Neural cell (in vitro differentiated cells): Measurements from ENCODE around the gene NDUFAF4. TPM values are rescaled to one million over a fixed set of nuclear protein-coding genes. Genes with fewer than 3 reads are reported as not detected.

Experiments used
- H2AFZ ChIP-seq: fragments of 200-600, 300-800 bp; sonication (generic), shearing (Covaris generic); 2 replicates; pipeline ENCODE4 v1.6.0; 2014; ENCODE audit warnings: low read depth, mild to moderate bottlenecking, antibody characterized with exemption, low read length, moderate library complexity
- H3F3A ChIP-seq: fragments of 200-600 bp; shearing (Covaris generic); 2 replicates; pipeline ENCODE4 v1.6.1; 2016; ENCODE audit warnings: mild to moderate bottlenecking, moderate library complexity, mixed read lengths, antibody characterized with exemption, low read length; ENCODE audit not compliant: insufficient read depth, poor library complexity, severe bottlenecking
- H3K27ac ChIP-seq: fragments of 200-600, 300-800 bp; sonication (generic), shearing (Covaris generic); 2 replicates; pipeline ENCODE4 v1.5.1; 2014; ENCODE audit warnings: mild to moderate bottlenecking, low read length, moderate library complexity
- H3K27me3 ChIP-seq: fragments of 300-800, 200-600 bp; sonication (generic), shearing (Covaris generic); 2 replicates; pipeline ENCODE4 v1.6.0; 2014; ENCODE audit warnings: mild to moderate bottlenecking, low read depth, low read length, moderate library complexity; ENCODE audit not compliant: insufficient read depth
- H3K36me3 ChIP-seq: fragments of 300-800, 200-600 bp; sonication (generic), shearing (Covaris generic); 2 replicates; pipeline ENCODE4 v1.5.1; 2014; ENCODE audit warnings: mild to moderate bottlenecking, antibody characterized with exemption, low read length, moderate library complexity; ENCODE audit not compliant: insufficient read depth
- H3K4me2 ChIP-seq: fragments of 300-800, 200-600 bp; sonication (generic), shearing (Covaris generic); 2 replicates; pipeline ENCODE4 v1.6.0; 2014; ENCODE audit warnings: mild to moderate bottlenecking, low read length
- H3K4me3 ChIP-seq: fragments of 300-800, 200-600 bp; sonication (generic), shearing (Covaris generic); 2 replicates; pipeline ENCODE4 v1.5.1; 2014; ENCODE audit warnings: mild to moderate bottlenecking, low read length, moderate library complexity
- H3K79me2 ChIP-seq: fragments of 200-600 bp; shearing (Covaris generic); replicated peaks from 2 replicates; pipeline ENCODE4 v1.6.0; 2014; ENCODE audit warnings: mild to moderate bottlenecking, low read length, moderate library complexity; ENCODE audit not compliant: insufficient read depth
- H3K9ac ChIP-seq: fragments of 300-800, 200-600 bp; sonication (generic), shearing (Covaris generic); 2 replicates; pipeline ENCODE4 v1.6.1; 2016; ENCODE audit warnings: mild to moderate bottlenecking, low read length, mixed read lengths
- H3K9me2 ChIP-seq: fragments of 200-600 bp; shearing (Covaris generic); 2 replicates; pipeline ENCODE4 v1.6.1; 2016; ENCODE audit warnings: mild to moderate bottlenecking, low read length, mixed read lengths; ENCODE audit not compliant: insufficient read depth
- H3K9me3 ChIP-seq: fragments of 200-600, 300-800 bp; sonication (generic), shearing (Covaris generic); 2 replicates; pipeline ENCODE4 v1.6.1; 2016; ENCODE audit warnings: mild to moderate bottlenecking, mixed run types, low read length, moderate library complexity, mixed read lengths
- H4K20me1 ChIP-seq: fragments of 200-600 bp; shearing (Covaris generic); 2 replicates; pipeline ENCODE4 v1.6.1; 2016; ENCODE audit warnings: mild to moderate bottlenecking, mixed run types; ENCODE audit not compliant: insufficient read depth
- CTCF ChIP-seq: fragments of 450-650 bp; IDR thresholded peaks from 2 replicates; pipeline ENCODE4 v1.5.1; 2014; ENCODE audit warnings: antibody characterized with exemption, mild to moderate bottlenecking, moderate library complexity; ENCODE audit not compliant: poor library complexity, severe bottlenecking
- EP300 ChIP-seq: fragments of 450-650 bp; conservative IDR thresholded peaks from 2 replicates; pipeline ENCODE4 v1.6.1; 2014; ENCODE audit warnings: antibody characterized with exemption, mild to moderate bottlenecking, moderate library complexity; ENCODE audit not compliant: poor library complexity, severe bottlenecking
- EZH2 ChIP-seq: fragments of 200-600, 300-800 bp; shearing (Covaris generic), sonication (generic); IDR thresholded peaks from 2 replicates; pipeline ENCODE4 v1.6.1; 2014; ENCODE audit warnings: antibody characterized with exemption, low read length, borderline replicate concordance, mild to moderate bottlenecking; ENCODE audit not compliant: insufficient read depth, poor library complexity, severe bottlenecking
- MXI1 ChIP-seq: fragments of 450-650 bp; conservative IDR thresholded peaks from 2 replicates; pipeline ENCODE4 v1.6.1; 2014; ENCODE audit warnings: antibody characterized with exemption, mild to moderate bottlenecking; ENCODE audit not compliant: poor library complexity, severe bottlenecking
- POLR2AphosphoS5 ChIP-seq: IDR thresholded peaks from 2 replicates; pipeline ENCODE4 v1.6.1; 2012
- RAD21 ChIP-seq: fragments of 450-650 bp; conservative IDR thresholded peaks from 2 replicates; pipeline ENCODE4 v1.6.1; 2014; ENCODE audit warnings: antibody characterized with exemption, mild to moderate bottlenecking, moderate library complexity
- REST ChIP-seq: IDR thresholded peaks from 2 replicates; pipeline ENCODE4 v1.6.1; 2012; ENCODE audit warnings: borderline replicate concordance
- SMC3 ChIP-seq: fragments of 450-650 bp; conservative IDR thresholded peaks from 2 replicates; pipeline ENCODE4 v1.6.1; 2014; ENCODE audit warnings: antibody characterized with exemption, mild to moderate bottlenecking, moderate library complexity; ENCODE audit not compliant: poor library complexity
- TAF1 ChIP-seq: IDR thresholded peaks from 2 replicates; pipeline ENCODE4 v1.6.1; 2012; ENCODE audit warnings: low read depth
- polyA plus RNA-seq: library from polyadenylated mRNA; depleted of rRNA; stranded (reverse); fragments of >200 nt; gene quantifications from 2 replicates; pipeline ENCODE4 v1.2.3, GENCODE V29; 2014

The NDUFAF4 gene
- polyA plus RNA-seq, 1 donor from 2014 or later: 55.9 TPM

- no peaks in the 10 kb centered on the region for H4K20me1 ChIP-seq
- no peak overlapping the region for H2AFZ ChIP-seq
- no peak overlapping the region for H3K27ac ChIP-seq
- H3K4me3 ChIP-seq: no peak overlapping the region
- peaks cover 4% of the 10 kb centered on the region for H3F3A ChIP-seq
- no peak overlapping the region for H3K9ac ChIP-seq
- H3K4me2 ChIP-seq: no peak overlapping the region
- H3K79me2 ChIP-seq: peaks cover 18% of the 10 kb centered on the region
- H3K27me3 ChIP-seq: no peaks in the 10 kb centered on the region
- peak; percentile 85 for TF ChIP-seq RAD21
- TF ChIP-seq POLR2AphosphoS5: no peak
- peak; percentile 78 for TF ChIP-seq CTCF
- no peak for TF ChIP-seq MXI1
- peak; percentile 88 for TF ChIP-seq SMC3
- no peak for TF ChIP-seq TAF1
- no peak for TF ChIP-seq REST
- no peak for TF ChIP-seq EZH2
- TF ChIP-seq EP300: no peak
- H3K36me3 ChIP-seq: no peaks in the 10 kb centered on the region
- H3K9me3 ChIP-seq: no peaks in the 10 kb centered on the region
- no peaks in the 10 kb centered on the region for H3K9me2 ChIP-seq
Measured at GRCh38 chr6:96899019-96899418, 1.3 kb upstream of the NDUFAF4 start.

GRCh38 chr6:96898241-96898851, 655 bp upstream of the NDUFAF4 start:
- Histone ChIP-seq H4K20me1 (no peaks in the 10 kb centered on the region), H3K79me2 (peaks cover 18% of the 10 kb centered on the region), H2AFZ (no peak overlapping the region), H3K9me2 (no peaks in the 10 kb centered on the region), H3K4me2 (peak overlapping the region; percentile 5), H3K9me3 (no peaks in the 10 kb centered on the region), H3F3A (peaks cover 4% of the 10 kb centered on the region), H3K4me3 (peak overlapping the region; percentile 84), H3K9ac (no peak overlapping the region), H3K36me3 (no peaks in the 10 kb centered on the region), H3K27me3 (no peaks in the 10 kb centered on the region), H3K27ac (no peak overlapping the region)
- TF ChIP-seq RAD21: no peak
- TF ChIP-seq SMC3: no peak
- no peak for TF ChIP-seq EP300
- no peak for TF ChIP-seq MXI1
- TF ChIP-seq EZH2: no peak
- TF ChIP-seq TAF1: no peak
- no peak for TF ChIP-seq CTCF
- no peak for TF ChIP-seq POLR2AphosphoS5
- no peak for TF ChIP-seq REST
